Activated naive CD8-positive, alpha-beta T cell treated with anti-CD3 and anti-CD28 coated beads, Interleukin-2, amount 10 ng/mL, durations not matched to agents 7 days and 5 days (primary cell): ENCODE data around the gene ARHGAP12. TPM values are rescaled to one million over a fixed set of nuclear protein-coding genes. Genes with fewer than 3 reads are reported as not detected.

Experiments used
- ATAC-seq: fragments of 150-1000 bp; cut with Tn5 transposase; one replicate; pipeline ENCODE4 v1.10.0; 2021; ENCODE audit warnings: low read depth, moderate library complexity
- POLR2A ChIA-PET: fragments of 350-600 bp; sonication (Branson Sonifier 250); formaldehyde crosslinking; loops from one replicate; lab custom pipeline; 2021; ENCODE audit warnings: antibody characterized with exemption; lab: Charles Lee
- DNase-seq: peaks from one replicate; pipeline ENCODE4 v3.0.0; 2021
- H3K27ac Mint-ChIP-seq: one replicate; pipeline ENCODE4 v1.8.0; 2022; ENCODE audit warnings: mild to moderate bottlenecking, mixed read lengths
- H3K27me3 Mint-ChIP-seq: one replicate; pipeline ENCODE4 v1.8.0; 2022; ENCODE audit warnings: mild to moderate bottlenecking, moderate library complexity, mixed read lengths
- H3K36me3 Mint-ChIP-seq: one replicate; pipeline ENCODE4 v1.8.0; 2021; ENCODE audit warnings: mild to moderate bottlenecking, mixed read lengths
- H3K4me1 Mint-ChIP-seq: one replicate; pipeline ENCODE4 v1.8.0; 2021; ENCODE audit warnings: mixed read lengths
- H3K4me3 Mint-ChIP-seq: one replicate; pipeline ENCODE4 v1.8.0; 2022; ENCODE audit warnings: mild to moderate bottlenecking, moderate library complexity, mixed read lengths
- H3K9me3 Mint-ChIP-seq: one replicate; pipeline ENCODE4 v1.8.0; 2021; ENCODE audit warnings: mixed read lengths
- total RNA-seq, 2 experiments: library from RNA; stranded (reverse); gene quantifications; one replicate each; pipeline ENCODE4 v1.2.3, GENCODE V29; 2021

The ARHGAP12 gene
- total RNA-seq, 2 experiments from 2014 or later, result 15.0 to 15.9 TPM

DNA sequence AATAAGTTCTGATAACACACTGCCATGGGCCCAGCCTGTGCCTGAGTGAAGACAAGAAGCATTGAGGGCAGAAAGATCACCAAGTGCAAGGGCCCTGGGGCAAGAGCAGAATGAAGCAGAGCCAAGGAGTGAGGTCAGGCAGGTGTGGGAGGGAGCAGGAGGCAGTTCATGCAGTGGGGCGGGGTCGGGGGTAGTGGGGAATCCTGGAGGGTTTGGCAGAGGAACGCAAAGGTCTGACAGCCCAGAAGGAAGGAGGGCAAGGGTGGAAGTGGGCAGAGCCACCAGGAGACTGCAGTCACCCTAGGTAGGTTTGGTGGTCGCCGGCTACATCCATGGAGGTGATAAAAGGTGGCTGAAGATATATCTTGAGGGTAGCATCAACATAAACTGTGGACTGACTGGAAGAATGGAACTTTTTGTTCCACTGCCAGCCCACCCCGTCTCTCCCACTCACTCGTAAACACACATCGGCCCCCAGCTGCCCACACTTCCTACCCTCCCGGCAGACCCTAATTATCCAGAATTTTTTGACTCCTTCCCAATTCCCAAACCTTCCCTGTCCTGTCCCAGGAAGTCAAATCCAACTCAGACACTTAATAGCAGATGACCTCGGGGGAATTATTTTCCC is 172.4 kb downstream of the ARHGAP12 start:
- Mint-ChIP-seq H3K9me3 (no peaks in the 10 kb centered on the region), H3K4me3 (no peak overlapping the region), H3K27me3 (no peaks in the 10 kb centered on the region), H3K4me1 (peaks cover 17% of the 10 kb centered on the region), H3K36me3 (no peaks in the 10 kb centered on the region), H3K27ac (no peak overlapping the region)
- ATAC-seq (no peak), DNase-seq (no peak)
- POLR2A ChIA-PET, result no interaction called here

Other genes starting within 250 kb of the ARHGAP12 start
- 10 to 100 TPM; 58.2 to 59.4 TPM for gene KIF5B, start 127.6 kb upstream of the ARHGAP12 start, total RNA-seq